ENCODE results near the gene TPM2.

TPM2 gene

DNA sequence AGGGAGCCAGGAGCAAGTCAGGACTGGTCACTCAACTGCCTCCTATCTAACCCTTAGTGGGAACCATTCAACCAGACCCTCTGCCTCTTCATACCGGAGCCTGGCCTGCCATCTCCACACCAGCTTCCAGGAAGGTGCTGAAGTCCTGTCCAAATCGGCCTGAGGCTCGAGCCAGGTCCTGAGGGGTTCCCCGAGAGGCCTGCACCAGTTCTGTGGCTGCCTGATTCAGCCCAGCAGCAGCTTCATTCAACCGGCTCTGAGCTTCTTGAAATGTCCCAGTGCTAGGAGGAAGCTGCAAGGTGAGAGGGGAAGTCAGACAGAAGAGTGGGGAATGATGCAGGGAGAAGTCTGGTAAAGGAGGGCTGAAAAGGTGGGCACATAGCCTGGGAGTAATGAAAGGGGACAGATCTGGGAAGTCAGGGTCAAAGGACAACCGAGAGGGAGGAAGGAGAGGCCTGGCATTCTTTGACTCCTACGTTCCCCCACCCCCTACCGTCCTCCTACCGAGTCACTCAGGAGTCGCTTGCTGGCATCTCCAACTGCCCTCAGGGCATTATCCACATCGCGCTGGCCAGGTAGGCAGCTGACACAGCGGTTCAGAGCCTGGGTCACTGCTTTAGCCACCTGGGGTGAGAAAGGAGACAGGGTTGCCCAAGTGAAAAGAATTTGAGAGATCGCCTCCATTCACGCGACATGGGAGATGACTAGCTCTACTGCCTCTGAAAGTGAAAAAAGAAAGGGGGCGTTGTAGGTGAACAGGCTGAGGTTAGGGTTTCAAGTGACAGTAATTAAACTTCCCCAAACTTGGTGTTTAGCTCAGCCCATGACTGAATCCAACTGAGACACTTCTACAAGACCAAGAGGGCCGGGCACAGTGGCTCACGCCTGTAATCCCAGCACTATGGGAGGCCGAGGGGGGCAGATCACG lies 22.0 kb upstream of the TPM2 start:
- peaks cover 5% of the 10 kb centered on the region for H3K4me1 ChIP-seq
- no peaks in the 10 kb centered on the region for H3K9me3 ChIP-seq (ENCODE audit: control insufficient read depth, low read length)
- no peak overlapping the region for H3K4me2 ChIP-seq (ENCODE audit: low read length)
- peak overlapping the region; percentile 60 for H3K27ac ChIP-seq
- TF ChIP-seq, protein P1, sequence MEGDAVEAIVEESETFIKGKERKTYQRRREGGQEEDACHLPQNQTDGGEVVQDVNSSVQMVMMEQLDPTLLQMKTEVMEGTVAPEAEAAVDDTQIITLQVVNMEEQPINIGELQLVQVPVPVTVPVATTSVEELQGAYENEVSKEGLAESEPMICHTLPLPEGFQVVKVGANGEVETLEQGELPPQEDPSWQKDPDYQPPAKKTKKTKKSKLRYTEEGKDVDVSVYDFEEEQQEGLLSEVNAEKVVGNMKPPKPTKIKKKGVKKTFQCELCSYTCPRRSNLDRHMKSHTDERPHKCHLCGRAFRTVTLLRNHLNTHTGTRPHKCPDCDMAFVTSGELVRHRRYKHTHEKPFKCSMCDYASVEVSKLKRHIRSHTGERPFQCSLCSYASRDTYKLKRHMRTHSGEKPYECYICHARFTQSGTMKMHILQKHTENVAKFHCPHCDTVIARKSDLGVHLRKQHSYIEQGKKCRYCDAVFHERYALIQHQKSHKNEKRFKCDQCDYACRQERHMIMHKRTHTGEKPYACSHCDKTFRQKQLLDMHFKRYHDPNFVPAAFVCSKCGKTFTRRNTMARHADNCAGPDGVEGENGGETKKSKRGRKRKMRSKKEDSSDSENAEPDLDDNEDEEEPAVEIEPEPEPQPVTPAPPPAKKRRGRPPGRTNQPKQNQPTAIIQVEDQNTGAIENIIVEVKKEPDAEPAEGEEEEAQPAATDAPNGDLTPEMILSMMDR (IDR thresholded peaks at IDR 0.05), result peak; percentile 7
- no peaks in the 10 kb centered on the region for H3K27me3 ChIP-seq (ENCODE audit: control insufficient read depth, insufficient read depth, low read length)
- no peaks in the 10 kb centered on the region for H3K36me3 ChIP-seq (ENCODE audit: control insufficient read depth, insufficient read depth, low read length)
- H3K9ac ChIP-seq, result no peak overlapping the region
- no peak overlapping the region for H3K4me3 ChIP-seq (ENCODE audit: low read depth, low read length)
- no peaks in the 10 kb centered on the region for H3K79me2 ChIP-seq
- no peak overlapping the region for H2AFZ ChIP-seq

DNA sequence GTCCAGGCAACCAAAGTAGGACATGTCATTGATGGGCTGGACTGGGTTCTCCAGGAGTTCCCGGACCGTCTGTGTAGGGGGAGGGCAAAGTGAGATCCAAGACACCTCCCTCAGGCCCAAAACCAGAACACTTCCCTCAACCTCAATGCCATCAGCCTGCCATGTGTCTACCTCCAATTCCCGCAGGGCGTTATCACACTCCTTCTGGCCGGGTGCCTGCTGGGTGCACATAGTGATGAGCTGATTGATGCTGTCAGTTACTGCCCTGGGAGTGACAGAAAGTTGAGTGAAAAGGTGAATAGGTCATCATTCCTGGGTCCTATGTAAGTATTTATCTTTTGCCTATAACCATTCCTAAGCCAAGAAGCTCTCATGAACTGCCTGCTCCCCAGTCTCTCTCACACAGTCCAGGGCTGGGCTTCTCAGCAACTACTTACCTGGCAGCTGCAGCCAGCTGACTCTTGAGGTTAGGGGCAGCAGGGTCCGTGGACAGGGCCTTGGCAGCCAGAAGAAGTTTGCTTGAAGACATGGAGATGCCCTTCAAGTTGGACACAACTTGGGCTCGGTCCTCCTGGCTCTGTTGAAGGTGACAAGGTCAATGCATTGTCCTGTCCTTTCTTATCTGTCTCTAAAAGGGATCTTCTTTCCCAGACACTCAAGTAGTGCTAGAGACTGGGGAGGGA lies 21.2 kb upstream of the TPM2 start:
- Histone ChIP-seq H3K27me3 (ENCODE audit: control insufficient read depth, insufficient read depth, low read length) (no peaks in the 10 kb centered on the region), H3K4me2 (ENCODE audit: low read length) (no peak overlapping the region), H3K9ac (no peak overlapping the region), H3K36me3 (ENCODE audit: control insufficient read depth, insufficient read depth, low read length) (no peaks in the 10 kb centered on the region), H3K4me1 (peaks cover 5% of the 10 kb centered on the region), H3K9me3 (ENCODE audit: control insufficient read depth, low read length) (no peaks in the 10 kb centered on the region), H2AFZ (no peak overlapping the region), H3K4me3 (ENCODE audit: low read depth, low read length) (no peak overlapping the region), H3K27ac (peak overlapping the region; percentile 60), H3K79me2 (no peaks in the 10 kb centered on the region)
- TF ChIP-seq, protein P1 (IDR thresholded peaks at IDR 0.05), result no peak

DNA sequence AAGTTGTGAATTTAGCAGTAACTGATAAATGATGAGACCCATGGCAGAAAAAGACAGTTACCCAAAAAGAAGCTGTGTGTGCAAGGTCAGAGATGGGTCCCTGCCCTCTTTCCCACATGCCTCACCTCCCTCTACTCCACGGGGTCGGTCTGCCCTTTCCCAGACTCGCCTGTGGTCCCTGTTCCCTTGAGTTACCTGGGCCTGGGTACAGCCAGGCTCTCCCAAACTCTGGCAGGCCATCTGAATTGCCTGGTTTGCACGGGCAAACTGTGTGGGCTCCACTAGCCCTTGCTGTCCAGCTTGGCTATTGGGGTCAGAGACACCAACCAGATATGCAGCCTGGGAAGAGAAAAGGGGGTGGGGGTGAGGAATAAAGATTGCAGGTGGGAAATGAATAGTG lies 18.4 kb upstream of the TPM2 start:
- Histone ChIP-seq H3K36me3 (ENCODE audit: control insufficient read depth, insufficient read depth, low read length) (no peaks in the 10 kb centered on the region), H3K4me3 (ENCODE audit: low read depth, low read length) (no peak overlapping the region), H3K27ac (no peak overlapping the region), H3K4me1 (peaks cover 5% of the 10 kb centered on the region), H3K4me2 (ENCODE audit: low read length) (no peak overlapping the region), H3K79me2 (no peaks in the 10 kb centered on the region), H3K9me3 (ENCODE audit: control insufficient read depth, low read length) (no peaks in the 10 kb centered on the region), H3K9ac (no peak overlapping the region), H3K27me3 (ENCODE audit: control insufficient read depth, insufficient read depth, low read length) (no peaks in the 10 kb centered on the region), H2AFZ (no peak overlapping the region)
- TF ChIP-seq, protein P1 (IDR thresholded peaks at IDR 0.05), result no peak

DNA sequence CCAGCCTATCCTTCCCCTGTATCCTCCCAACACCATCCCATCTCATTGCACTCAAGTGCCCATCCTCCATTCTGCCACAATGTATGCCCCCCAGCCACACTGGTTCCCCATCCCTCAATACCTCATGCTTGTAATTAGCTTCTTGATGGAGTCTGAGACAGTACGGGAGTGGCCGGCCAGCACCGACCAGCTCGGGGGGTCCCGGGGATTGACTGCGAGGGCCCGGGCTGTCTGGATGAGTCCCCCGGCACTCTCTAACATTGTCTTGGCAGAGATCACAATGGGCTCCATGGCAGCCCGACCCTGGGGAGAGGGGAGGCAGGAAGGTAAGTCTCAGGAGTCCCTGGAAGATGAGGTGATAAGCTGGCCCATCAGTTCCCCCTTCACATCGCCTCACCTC lies 17.2 kb upstream of the TPM2 start:
- Histone ChIP-seq H3K4me1 (peaks cover 2% of the 10 kb centered on the region), H3K9ac (no peak overlapping the region), H3K79me2 (no peaks in the 10 kb centered on the region), H3K27me3 (ENCODE audit: control insufficient read depth, insufficient read depth, low read length) (no peaks in the 10 kb centered on the region), H3K4me3 (ENCODE audit: low read depth, low read length) (no peak overlapping the region), H3K27ac (no peak overlapping the region), H3K9me3 (ENCODE audit: control insufficient read depth, low read length) (no peaks in the 10 kb centered on the region), H2AFZ (no peak overlapping the region), H3K4me2 (ENCODE audit: low read length) (no peak overlapping the region), H3K36me3 (ENCODE audit: control insufficient read depth, insufficient read depth, low read length) (no peaks in the 10 kb centered on the region)
- TF ChIP-seq, protein P1 (IDR thresholded peaks at IDR 0.05), result no peak
